ENCODE data around the gene LUZP1.

LUZP1 gene

DNA sequence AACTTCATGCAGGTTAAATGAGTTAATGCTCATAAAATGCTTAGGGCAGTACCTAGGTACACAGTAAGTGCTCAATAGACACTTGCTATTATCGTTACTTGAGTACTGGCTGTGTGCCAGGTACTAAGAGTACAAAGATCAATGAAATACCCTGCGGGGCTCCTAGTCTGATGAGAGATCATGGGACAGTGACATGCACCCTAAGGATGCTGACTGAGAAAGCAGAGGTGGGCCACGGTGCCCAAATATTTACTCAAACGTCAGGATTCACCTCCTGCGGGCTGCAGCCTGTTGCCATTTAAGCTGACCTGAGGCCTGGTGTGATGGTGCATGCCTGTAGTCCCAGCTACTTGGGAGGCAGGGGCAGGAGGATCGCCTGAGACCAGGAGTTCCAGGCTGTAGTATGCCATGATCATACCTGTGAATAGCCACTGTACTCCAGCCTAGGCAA lies 19.8 kb upstream of the LUZP1 start:
- DNase-seq: no peak

DNA sequence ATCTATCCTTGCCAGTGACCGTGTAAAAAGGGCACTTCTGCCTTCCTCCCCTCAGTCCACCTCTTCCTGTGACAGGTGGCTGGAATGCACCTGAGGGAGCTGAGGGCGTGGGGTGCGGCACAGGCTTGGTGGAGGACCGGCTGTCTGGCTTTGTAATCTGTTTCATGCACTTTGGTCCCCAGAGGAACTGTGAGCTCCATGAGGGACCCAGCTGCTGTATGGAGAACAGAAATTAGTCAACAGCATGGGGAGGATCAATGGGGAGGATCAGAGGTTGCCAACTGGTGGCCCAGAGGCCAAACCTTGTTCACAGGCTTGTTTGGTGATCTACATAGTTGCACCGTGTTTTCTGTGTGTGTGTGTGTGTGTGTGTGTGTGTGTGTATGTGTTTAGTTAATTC lies 19.0 kb upstream of the LUZP1 start:
- DNase-seq: no peak

DNA sequence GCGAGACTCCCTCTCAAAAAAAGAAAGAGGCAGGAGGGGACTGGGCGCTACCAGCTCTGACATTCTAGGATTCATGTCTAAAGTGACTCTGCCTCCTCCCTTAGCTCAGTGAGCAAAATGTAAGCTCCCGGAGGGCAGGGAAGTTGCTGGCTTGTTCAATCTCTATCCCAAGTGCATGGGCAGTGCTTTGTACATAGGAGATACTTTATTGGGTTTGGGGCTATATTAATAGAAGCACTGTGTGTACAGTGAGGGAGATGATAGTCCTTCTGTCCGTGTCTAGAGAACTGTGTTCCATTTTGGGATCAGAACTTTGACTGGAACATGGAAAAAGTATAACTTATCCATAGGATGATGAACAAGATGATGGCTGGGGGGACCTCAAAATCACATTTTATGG lies 16.7 kb upstream of the LUZP1 start:
- no peak for DNase-seq

DNA sequence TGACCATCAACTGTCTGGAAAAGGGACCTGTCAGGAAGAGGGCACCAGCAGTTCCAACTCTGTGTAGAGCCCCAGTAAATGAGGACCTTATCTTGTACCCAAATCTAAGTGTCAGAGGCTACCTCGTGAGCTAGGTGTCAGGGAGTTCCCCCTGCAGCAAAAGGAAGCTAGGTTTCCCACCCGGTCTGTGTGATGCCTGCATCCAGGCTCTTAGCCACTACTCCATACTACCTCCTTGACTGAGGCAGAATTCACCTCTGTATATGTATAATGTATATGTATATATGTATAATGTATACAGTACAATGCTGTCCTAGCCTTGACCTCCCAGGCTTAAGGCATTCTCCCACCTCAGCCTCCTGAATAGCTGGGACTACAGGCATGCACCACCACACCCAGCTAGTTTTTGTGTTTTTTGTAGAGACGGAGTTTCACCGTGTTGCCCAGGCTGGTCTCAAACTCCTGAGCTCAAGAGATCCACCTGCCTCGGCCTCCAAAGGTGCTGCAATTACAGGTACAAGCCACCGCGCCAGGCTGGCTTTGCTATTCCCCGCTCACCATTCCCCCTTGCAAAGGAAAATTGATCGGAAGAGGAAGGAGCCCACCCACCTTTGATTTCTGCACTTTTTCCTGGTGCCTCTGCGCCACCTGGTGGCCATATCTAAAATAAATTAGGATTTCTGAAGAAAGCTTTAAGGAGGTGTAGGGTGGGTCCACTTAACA lies 15.7 kb upstream of the LUZP1 start:
- DNase-seq: peak in 1 of 2 donors; percentile 5

DNA sequence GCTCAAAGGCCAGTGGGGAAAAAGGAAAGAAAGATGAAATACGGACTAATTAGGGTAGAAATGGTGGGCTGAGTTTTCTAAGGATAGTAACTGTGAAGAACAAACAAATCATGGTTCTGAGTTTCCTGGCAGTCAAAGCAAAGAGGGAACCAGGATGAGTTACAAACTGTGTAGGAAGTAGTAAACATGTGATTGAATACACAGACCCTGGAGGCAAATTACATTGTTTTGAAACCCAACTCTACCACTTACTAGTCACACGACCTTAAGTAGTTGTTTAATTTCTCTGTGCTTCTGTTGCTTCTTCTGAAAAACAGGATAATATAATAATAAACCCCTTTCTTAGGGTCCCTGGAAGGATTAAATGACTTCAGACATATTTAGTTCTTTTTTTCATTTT lies 11.2 kb upstream of the LUZP1 start:
- no peak for DNase-seq

DNA sequence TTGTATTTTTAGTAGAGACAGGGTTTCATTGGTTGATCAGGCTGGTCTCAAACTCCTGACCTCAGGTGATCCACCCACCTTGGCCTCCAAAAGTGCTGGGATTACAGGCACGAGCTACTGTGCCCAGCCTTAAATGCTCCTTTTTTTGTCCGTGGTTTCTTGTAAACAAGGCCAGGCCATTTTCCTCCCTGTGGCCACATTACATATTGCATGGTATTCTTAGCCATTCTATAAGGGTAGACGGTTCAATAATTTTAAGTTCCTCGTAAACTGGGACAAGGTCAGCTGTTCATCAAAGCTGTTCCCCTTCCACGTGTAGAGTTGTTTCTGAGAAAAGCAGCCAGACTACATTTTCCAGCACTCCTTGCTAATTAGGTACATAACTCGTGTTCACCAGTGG lies 10.3 kb upstream of the LUZP1 start:
- DNase-seq: no peak

DNA sequence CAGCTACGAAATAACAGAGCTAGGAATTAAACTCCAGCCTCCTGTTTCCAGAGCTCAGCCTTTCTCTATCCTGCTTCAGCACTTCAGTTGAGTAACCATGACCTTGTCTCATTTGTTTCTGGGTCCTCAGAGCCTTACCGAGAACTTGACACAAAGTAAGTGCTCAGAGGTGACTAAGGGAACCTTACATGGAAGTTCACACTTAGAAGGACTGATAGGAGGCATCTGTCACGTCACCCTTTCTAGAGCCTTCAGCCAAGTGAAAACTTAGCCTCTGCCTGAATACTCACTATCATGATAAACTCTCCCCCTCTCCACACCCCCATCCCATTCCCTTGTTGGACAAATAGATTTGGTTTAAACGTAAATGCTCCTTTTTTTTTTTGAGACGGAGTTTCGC lies 9.8 kb upstream of the LUZP1 start:
- DNase-seq: no peak

DNA sequence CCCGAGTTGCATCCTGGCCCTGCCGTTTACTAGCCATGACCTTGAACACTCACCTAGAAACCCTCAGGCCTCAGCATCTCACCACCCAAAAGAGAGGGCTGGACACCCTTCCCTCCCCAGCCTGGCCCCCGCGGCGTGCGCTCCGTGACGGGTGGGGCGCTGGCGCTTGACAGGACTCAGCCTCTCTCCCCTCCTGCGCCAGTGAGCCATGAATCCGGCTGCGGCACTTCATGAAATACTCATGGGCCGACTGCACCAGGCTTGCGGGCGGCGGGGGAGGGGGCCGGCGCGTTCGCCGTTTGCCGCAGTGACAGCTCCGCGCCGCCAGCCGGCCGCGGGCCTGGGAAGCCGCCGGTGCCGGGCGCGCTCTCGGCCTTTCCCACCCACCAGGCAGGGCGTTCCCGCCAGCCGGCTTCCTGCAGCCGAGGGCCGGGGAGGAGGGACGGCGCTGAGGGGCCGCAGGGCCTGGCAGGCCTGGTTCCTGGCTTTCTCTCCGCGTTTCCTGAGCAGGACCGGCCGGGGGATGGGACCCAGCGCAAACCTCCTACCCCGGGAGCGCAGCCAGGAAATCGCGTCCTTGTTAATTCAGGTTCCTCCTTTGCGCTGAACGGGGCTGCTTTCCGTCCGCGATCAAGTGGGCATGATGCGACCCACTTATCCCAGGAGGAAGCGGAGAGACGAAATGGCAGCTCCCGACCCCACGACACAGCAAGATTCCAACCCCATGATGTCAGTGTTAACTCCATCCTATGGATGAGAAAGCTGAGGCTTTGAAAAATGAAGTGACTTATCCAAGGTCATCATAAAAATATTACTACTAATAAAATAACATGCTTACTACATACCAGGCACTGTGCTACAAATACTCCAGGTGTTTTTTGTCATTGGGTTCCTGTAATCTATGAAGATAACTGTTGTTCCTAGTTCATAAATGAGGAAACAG lies 9.1 kb upstream of the LUZP1 start:
- DNase-seq: peak in 1 of 2 donors; percentile 52

DNA sequence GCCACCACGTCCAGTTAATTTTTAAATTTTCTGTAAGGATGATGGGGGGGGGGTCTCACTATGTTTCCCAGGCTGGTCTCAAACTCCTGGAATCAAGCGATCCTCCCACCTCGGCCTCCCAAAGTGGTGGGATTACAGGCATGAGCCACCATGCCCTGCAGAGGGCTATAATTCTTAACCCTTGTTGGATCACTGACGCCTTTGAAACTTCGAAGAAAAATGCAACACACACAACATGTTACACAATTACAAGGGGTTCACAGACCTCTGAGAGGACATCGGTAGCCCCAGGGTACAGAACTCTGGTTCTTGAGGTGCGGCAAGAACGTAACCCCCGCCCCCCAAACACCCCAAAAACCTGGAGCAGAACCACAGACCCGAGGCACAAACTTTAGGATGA lies 8.4 kb upstream of the LUZP1 start:
- DNase-seq: no peak

DNA sequence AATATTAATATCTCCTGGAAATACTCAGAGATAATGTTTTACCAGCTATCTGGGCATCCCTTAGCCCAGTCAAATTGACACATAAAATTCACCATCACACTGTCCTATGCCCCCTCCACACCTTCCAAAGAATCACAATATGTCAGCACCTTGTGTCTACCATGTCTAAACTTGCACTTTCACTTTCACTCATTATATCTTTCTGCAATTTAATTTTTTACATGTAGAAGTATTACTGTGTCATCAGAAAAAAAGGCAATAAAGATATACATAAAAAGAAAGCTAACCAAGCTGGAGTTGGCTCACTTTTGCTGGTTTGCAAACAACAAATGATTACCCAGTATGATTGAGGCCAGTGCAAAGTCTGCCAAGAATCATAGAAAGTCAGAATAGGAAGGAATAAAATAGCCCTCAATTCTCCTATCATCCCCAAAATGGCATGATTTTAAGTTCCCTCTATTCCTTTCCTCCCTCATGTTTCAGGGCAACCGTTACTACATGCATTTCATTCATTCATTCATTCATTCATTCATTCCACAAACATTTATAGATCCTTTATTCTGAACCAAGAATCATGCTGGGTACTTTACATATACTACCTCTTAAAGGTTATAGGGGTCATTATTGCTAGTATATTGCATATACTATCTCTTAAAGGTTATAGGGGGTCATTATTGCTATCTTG lies 5.9 kb upstream of the LUZP1 start:
- DNase-seq: no peak

DNA sequence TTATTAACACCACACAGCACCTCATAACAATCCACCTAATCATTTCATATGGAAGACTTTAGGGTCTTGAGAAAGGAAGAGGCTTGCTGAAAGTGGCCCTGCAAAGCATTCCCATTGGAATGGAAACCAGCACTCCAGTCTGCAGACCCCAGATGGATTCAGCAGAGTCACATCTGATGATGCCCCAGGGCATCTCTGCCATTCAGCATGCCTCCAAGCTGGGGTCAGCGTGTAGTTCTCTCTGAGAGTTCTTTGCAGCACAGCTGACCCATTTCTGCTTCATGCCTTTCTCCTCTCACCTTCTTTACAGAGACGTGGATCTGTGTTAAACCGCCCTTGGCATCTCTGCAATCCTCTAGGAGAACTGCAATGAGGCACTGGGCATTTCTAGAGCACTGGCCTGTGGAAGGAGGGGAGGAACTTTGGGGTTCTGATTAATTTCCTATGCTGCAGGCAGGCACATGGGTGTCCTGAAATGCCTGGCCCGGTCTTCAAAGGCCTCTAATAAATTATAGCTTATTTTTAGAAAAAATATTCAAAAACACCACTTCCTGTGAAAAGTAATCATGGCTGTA lies 2.6 kb upstream of the LUZP1 start:
- no peak for DNase-seq

DNA sequence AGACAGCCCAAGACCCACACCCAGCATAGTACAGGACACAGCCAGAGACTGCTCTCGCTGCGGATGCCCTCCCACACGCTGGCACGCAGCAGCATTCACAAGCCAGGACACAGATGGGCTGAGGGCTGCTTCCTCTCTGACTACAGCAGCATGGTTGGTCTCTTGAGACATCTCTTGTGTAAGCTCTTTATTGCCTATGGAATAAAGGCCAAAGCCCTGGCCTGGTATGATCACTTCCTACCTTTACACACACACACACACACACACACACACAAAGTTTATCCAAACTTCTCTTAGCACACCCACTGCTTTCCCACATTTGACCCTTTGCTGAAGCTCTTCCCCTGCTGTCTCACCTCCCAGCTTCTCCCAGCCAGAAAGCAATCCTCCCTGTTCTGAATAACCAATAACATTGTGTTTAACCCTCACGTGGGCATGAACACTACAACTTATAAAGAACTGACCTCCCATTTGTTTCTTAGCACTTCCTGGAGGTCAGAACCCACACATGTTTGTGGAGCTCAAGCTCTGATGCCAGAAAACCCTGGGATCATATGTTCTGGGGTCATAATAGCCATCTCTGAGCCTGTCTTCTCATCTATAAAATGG lies 1.2 kb upstream of the LUZP1 start:
- DNase-seq: peak; percentile 32 to 60

DNA sequence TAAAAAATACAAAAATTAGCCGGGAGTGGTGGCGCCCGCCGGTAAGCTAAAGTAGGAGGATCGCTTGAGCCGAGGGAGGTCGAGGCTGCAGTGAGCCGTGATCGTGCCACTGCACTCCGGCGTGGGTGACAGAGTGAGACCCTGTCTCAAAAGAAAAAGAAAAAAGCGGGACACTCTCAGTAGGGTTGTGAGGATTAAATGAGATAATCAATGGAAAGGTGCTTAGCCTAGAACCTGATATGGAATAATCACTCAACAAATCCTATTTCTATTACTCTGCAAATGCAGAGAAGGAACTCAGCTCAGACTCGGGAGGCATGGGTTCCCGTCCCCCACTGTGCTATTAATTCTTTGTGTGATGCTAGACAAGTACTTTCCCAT lies 529 bp upstream of the LUZP1 start:
- DNase-seq: no peak

DNA sequence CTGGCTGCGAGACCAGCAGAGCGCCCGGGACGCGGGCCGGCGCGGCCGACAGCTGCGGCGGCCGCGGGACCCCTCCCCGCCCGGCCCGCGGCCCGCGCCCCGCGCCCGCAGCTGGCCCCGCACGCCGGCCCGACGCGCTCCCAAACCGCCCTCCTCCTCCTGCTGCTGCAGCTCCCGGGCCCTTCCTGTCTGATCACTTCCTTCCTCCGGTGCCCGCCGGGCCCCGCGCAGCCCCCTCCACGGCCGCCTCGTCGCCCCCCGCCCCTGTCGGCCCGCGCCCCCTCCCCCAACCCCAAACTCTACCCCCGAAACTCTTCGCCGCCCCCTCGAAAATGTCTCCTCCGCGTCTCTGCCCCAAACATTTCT lies 594 bp downstream of the LUZP1 start:
- DNase-seq: no peak

DNA sequence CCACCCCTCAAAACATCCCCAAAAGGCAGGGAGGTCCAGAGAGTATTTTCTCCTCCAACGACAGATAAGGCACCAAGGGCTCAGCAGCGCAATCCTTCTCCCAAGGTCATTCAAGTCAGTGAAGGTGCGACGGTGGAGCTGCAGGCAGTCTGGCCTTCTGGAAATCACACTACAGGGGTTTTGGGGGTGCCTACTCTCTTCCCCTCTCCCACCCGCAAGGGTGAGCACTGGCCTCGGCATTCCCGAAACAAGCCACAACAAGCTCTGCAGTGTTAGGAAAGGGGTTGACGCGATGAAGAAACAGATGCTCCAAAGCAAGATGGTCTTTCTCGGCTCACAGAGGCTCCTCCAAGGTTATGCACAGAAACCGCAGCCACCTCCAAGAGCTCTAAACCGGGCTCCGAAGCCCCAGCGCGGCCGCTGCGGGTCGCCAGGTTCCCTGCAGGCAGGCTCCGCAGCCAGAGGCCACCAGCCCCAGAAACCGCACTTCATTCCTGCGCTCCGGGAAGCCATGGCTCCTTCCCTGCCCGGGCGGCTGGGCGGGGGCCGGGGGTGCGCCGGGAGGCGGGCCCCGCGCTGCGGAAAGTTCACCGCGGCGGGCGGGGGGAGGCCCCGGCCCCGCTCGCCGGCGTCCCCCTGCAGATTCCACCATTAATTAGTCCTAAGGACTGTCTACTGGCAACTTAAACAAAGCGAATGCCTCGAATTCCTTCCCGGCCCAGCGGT lies 1.1 kb downstream of the LUZP1 start:
- DNase-seq: peak in 1 of 2 donors; percentile 28

DNA sequence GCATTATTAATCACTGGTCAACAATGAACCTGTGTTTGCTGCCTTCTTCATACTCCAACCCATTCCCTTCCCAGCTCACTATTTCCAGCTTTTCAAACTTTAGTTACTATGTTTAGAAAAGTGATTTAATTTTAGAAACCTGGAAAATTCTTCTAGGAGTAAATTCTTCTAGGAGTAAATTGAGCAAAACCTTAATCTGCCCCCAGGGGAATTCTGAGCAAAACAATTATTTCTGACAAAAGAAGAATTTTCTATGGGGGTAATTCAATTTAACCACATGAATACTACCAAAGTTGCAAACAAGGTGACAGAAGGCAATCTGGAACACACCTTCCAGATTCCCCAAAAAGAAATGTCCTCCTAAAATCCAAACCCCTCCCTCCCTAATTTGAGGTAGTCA lies 1.8 kb downstream of the LUZP1 start:
- DNase-seq: no peak

DNA sequence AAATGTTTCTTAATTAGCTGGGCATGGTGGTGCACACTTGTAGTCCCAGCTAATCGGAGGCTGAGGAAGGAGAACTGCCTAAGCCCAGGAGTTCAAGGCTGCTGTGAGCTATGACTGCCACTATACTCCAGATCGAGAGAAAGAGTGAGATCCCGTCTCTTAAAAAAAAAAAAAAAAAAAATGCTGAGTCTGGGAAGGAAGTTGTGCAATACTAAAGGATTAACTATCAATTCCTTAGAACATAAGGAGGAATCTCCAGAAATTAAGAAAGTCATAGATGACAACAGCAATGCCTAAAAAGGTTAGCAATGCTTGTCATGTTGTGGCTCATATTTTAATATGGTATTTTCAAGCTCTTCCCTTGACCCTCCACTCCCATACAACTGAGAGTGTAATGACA lies 5.3 kb downstream of the LUZP1 start:
- DNase-seq: no peak

DNA sequence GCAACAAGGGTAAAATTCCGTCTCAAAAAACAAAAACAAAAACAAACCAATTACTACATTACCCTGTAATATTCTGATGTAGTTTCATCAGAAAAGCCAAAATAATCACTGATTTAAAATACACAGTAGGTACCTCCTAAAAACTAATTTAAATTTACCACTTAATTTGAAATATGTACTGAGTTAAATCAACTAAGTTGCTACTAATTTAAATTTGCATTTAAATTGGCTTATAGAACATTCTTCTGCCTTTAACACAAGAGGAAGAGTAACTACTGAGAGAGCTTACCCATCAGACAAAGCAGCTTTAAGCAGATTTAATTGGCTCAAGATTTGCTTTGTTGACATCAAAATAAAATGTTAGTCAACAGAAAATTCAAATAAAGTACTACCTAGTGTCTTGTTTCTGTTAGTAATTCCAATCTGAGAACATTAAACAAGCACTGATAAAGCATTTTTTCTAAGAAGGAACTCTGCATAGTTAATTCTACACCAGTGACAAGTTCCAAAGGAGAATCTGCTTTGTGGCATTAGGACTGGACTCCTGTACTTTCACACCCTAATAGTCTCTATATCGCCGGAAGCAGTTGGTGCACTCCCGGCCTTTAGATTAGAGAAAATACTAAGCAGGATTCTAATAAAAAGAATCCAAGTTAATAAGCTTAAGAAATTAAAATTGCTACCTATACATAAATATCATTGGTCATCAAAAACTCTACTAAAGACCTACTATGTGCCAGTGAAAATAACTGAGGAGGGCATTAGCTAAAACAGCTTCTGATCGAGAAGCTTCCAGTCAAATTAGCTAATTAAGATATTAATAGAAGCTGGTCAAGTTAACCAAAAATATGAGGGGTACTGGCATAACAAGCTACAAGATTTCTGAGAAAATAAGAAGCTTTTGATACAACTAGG lies 8.4 kb downstream of the LUZP1 start:
- no peak for DNase-seq

DNA sequence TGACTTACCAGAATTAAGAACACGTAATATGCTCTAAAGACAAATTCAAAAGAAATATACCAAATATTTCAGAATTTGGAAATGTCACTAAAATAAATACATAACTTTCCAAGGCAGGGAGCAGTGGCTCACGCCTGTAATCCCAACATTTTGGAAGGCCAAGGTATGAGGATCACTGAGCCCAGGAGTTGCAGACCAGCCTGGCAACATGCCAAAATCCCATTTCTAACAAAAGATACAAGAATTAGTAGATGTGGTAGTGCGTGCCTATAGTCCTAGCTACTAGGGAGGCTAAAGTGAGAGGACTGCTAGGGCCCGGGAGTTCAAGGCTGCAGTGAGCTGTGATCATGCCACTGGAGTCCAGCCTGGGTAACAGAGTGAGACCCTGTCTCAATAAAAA lies 11.7 kb downstream of the LUZP1 start:
- no peak for DNase-seq

DNA sequence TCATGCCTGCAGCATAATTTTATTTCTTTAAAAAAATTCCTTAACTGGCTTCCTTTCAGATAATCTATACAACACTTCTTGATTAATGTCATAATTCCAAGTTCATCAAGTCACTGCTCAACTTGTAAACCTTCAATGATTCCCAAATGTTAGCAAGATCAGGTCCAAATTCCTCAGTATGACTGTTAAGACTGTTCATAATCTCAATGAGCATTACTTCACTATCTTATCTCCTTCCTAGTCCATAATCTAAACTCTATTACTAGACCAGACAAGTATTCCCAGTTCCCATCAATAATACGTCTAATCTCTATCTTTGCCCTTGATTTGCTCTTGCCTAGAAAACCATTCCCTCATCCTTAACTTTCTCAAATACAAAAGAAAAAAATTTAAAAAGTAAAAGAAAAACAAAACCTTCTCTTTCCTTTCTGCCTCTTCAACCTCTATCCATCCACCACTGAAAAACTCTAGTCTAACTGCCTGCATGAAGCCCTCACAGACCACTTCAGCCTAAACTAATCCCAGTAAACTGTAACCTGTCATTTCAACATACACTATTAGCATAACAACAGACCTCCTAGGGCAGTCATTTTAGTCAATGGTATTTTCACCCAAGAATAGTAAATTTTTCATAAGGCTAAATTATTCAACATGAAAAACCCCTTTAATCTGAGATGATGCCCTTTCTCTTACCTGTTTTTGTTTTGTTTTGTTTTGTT lies 15.5 kb downstream of the LUZP1 start:
- DNase-seq: no peak
